ENCODE results near the gene CTBP2. TPM values are rescaled to one million over a fixed set of nuclear protein-coding genes. Genes with fewer than 3 reads are reported as not detected.

The CTBP2 gene
- total RNA-seq, 4 donors from 2014 or later, result 92.4 to 136 (median 125) TPM

DNA sequence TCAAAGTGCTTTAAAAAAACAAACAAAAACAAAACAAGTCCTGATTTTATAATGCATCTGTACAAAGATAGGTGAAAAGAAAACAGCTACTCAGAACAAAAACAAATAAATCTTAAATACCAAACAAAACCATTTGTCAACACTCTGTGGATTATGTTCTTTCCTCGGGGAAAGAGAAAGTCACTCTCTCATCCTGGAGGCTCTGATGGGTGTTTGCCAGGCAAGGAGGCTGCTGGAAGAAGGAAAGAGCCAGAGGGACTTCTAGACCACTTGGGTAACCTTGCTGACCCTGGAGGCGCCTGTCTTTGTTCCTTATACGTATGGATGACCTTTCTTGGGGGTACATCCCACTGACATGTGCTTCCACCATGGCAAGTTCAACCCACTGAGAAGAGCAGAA lies 125.7 kb downstream of the CTBP2 start:
- DNase-seq, result no peak
- WGBS, 2 donors, result 76 to 78% methylated on average over 3 of the region's 3 CpGs
- Histone ChIP-seq H3K9me3 (no peaks in the 10 kb centered on the region), H3K4me1 (peaks cover 38 to 52% of the 10 kb centered on the region in 2 donors), H3K4me3 (replicated peaks in 1 of 3) (no peak overlapping the region), H3K27ac (no peak overlapping the region), H3K36me3 (no peaks in the 10 kb centered on the region), H3K27me3 (no peaks in the 10 kb centered on the region)
- intact Hi-C loops (cut with DNase I), result no loop called here
- TF ChIP-seq, protein P1, sequence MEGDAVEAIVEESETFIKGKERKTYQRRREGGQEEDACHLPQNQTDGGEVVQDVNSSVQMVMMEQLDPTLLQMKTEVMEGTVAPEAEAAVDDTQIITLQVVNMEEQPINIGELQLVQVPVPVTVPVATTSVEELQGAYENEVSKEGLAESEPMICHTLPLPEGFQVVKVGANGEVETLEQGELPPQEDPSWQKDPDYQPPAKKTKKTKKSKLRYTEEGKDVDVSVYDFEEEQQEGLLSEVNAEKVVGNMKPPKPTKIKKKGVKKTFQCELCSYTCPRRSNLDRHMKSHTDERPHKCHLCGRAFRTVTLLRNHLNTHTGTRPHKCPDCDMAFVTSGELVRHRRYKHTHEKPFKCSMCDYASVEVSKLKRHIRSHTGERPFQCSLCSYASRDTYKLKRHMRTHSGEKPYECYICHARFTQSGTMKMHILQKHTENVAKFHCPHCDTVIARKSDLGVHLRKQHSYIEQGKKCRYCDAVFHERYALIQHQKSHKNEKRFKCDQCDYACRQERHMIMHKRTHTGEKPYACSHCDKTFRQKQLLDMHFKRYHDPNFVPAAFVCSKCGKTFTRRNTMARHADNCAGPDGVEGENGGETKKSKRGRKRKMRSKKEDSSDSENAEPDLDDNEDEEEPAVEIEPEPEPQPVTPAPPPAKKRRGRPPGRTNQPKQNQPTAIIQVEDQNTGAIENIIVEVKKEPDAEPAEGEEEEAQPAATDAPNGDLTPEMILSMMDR (IDR thresholded peaks at IDR 0.05), result no peak
- TF ChIP-seq POLR2A (IDR thresholded peaks at IDR 0.05), result no peak

DNA sequence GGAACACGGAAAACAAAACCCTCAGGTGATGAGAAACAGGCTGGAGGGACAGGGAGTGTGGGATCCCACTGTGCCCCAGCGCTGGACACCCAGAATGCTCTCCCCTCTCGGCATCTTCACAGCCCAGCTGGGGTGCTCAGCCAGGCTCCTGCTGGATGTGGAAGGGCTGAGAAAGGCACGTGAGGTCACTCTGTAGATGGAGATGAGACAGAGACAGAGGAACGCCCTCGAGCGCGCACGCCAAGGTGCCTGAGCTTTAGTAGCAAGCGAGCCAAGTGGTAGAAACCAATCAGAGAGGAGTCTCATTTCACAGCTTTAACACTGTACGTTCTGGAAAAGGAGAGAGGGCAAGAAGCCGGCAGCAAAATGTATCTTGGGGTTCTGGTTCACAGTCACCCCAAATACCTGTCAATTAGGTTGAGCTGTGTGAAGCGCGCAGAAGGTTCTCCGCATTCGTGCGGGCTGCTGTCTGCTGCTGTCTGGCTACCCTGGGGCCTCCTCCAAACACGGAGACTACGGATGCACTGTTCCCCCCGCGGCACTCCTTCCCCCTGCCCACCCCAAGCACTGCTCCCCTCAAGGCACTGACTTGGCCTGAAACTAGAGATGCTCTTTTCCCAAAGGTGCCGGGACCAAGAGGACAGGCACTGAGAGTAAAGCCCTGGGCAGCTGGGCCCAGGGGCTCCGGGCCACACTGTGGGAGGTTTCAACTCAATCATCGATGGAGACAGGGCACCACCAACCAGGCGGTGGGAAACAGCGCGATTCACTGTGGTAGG lies 127.0 kb downstream of the CTBP2 start:
- 87 to 90% methylated on average over 26 to 27 of the region's 27 CpGs for WGBS, 2 donors
- Histone ChIP-seq H3K27me3 (no peaks in the 10 kb centered on the region), H3K9me3 (no peaks in the 10 kb centered on the region), H3K27ac (no peak overlapping the region), H3K4me1 (peaks cover 25 to 39% of the 10 kb centered on the region in 2 donors), H3K4me3 (replicated peaks in 1 of 3) (no peak overlapping the region), H3K36me3 (no peaks in the 10 kb centered on the region)
- TF ChIP-seq, protein P1 (IDR thresholded peaks at IDR 0.05), result no peak
- TF ChIP-seq POLR2A (IDR thresholded peaks at IDR 0.05), result no peak
- DNase-seq, result no peak
- intact Hi-C loops (cut with DNase I), result no loop called here

DNA sequence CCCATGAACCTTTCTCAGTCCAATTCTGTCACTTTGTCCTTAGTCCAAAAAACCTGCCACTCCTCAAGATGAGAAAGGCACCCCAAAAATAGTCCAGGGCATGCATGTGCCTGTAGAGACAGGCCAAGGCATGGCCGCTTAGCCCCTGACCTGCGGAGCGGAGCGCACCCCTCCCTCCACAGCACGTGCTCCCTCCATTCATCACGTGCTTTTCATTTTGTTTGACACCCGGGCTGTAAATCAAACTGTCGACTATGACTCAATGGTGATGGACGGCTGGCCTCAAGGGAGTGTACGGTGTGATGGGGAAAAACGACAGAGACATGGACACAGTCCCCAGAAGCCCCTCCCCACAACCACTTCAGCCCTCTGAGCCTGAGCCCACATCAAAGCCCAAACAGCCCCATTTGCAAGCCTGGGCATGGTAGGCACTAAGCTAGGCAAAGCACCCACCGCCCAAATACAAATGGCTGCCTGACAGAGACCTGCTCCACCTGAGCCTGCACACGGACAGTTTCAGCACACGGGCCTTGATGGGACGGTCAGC lies 127.8 kb downstream of the CTBP2 start:
- H3K9me3 ChIP-seq, result no peaks in the 10 kb centered on the region
- no peak for TF ChIP-seq POLR2A (IDR thresholded peaks at IDR 0.05)
- TF ChIP-seq, protein P1 (IDR thresholded peaks at IDR 0.05), result no peak
- H3K36me3 ChIP-seq, result no peaks in the 10 kb centered on the region
- intact Hi-C loops (cut with DNase I), result no loop called here
- H3K4me3 ChIP-seq (replicated peaks in 1 of 3), result no peak overlapping the region
- WGBS, 2 donors, result 89 to 92% methylated on average over 15 of the region's 15 CpGs
- H3K27me3 ChIP-seq, result no peaks in the 10 kb centered on the region
- no peak overlapping the region for H3K27ac ChIP-seq
- H3K4me1 ChIP-seq, result peaks cover 25 to 34% of the 10 kb centered on the region in 2 donors
- no peak for DNase-seq

DNA sequence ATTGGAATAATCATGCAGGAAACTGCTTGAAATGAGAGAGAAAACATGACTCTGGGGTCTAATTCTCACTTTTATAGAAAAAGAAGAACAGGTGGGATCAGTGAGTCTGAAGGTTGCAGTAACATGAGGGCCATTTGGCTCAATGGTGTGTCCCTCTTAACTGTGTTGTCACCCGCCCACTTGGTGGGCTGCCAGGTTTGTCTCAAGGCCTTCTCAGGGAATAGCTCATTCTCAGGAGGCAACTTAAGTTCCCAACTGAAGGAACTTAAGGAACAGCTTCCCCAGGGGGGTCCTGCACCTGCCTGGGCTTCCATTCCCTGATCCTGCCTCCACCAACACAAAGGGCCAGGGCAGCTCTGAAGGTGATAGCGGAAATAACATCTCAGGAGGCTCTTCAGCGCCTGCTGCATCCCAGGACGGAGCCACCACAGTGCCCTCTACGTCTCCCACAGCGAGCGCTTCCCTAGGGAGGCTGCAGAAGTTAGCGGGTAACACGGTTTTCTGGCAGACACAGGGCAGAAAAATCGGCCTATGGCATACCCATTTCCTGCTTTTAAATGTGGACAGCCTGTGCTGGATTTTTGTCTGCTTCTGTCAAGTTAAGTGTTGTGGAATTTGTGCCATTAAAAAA lies 129.7 kb downstream of the CTBP2 start:
- Histone ChIP-seq H3K27me3 (no peaks in the 10 kb centered on the region), H3K27ac (no peak overlapping the region), H3K4me3 (replicated peaks in 1 of 3) (no peak overlapping the region), H3K9me3 (no peaks in the 10 kb centered on the region), H3K4me1 (peaks cover 13 to 20% of the 10 kb centered on the region in 2 donors), H3K36me3 (peaks cover 4 to 5% of the 10 kb centered on the region in 2 donors)
- DNase-seq, result peak; percentile 69
- intact Hi-C loops (cut with DNase I), result no loop called here
- 74 to 83% methylated on average over 8 of the region's 10 CpGs for WGBS, 2 donors
- TF ChIP-seq, protein P1 (IDR thresholded peaks at IDR 0.05), result no peak
- no peak for TF ChIP-seq POLR2A (IDR thresholded peaks at IDR 0.05)

All from thyroid gland (tissue), 4 donors.